HUDEP-2 (cell line): Measurements from ENCODE around the gene RIC8B.
A peak's percentile ranks its signal among the peaks of the same experiment; 100 is the strongest.
"Not testable (repeated sequence)": the region's sequence is repeated elsewhere in the genome, so short reads cannot be mapped to it uniquely, and the experiment has no call there.

Source experiments
- DNase-seq, 76 experiments: peaks; one replicate each; lab custom pipeline; 2025; ENCODE audit not compliant: unreplicated experiment in 76 of 76; lab: John Stamatoyannopoulos, UW

The RIC8B gene

DNA sequence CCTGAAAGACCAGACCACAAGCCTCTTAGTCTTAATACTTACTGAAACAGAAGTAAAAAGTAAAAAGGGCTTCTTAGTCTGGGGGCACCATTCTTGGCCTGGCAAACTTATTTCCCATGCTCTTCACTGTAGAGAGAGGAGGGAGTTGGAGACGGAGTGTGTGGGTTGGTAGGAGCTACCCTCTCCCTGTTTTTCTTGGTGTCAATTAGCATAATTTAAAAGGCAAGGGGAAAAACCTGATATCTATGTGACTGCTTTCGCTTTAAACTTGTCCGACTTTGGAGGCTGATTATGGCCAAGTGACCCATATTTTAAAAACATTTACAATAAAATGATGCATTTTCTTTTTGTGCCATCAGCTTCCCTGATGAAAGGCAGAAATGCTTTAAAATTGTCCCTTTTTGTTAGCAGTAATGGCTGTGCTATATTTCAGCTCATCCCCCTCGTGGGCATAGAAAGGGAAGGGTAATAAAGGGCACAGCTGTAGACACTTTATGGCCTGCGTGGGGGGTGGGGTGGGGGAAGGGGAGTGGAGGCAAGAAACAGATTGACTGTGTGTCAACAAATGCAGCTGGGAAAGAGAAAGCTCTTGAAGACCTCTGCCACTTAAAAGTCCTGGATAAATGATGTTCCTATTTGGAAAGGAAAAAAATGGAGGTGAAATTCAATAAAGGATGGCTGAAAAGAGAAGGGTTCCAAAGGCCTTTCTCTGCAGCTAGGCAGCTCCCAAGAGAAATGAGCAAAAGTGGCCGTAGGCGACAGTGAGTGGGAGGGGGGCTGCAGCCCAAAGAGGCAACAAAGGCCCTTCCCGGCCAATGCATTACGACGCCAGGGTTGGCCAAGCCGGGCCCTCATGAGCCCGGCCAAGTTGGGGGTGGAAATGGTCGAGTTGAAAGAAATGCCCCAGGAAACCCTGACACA lies 123.8 kb downstream of the RIC8B start:
- no peak for DNase-seq

DNA sequence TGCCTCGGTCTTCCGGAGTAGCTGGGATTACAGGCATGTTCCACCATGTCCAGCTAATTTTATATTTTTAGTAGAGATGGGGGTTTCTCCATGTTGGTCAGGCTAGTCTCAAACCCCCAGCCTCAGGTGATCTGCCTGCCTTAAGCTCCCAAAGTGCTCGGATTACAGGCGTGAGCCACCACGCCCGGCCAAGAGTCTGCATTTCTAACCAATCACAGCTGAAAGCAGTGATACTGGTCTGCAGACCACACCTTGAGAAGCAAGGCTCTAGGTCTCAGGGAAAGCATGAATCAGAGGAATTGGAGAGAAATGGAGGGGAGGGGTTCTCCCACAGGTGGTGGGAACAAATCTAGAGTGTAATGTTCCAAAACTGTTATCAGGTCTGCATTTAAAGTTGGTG lies 126.1 kb downstream of the RIC8B start:
- DNase-seq = no peak

DNA sequence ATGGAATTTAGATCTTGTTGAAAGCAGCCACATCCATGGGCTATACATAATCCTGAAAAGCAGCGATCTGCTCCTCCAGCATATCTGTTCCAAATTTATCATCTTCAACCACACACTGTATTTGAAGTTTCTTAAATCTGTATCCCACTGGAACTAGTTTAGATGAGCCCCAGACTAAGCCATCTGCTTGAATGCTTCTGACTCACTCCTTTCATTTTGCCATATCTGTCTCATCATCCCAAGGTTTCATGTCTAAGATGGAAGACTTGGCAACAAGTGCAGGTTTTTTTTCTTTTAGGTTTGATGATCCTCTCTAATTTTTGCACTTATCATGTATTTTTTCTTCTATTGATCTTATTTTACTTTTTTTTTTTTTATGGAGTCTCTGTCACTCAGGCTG lies 126.8 kb downstream of the RIC8B start:
- no peak for DNase-seq

DNA sequence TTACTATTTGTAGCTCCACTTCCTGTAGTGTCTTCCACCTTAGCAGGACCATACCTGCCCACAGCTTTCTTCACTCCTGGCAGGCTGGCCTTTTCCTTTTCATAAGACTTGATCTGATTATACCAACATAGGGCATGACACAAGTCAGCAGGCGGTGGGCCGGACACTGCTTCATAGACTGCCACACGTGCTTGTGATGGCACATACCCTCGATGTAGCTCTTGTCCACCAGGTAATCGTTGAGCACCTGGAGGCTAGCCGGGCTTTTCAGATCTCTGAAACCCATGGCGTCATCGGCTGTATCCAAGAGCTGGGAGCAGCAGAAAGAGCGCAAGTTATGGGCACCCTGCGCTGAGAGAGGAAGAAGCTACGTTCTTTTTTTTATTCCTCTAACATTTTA lies 127.6 kb downstream of the RIC8B start:
- no peak for DNase-seq

DNA sequence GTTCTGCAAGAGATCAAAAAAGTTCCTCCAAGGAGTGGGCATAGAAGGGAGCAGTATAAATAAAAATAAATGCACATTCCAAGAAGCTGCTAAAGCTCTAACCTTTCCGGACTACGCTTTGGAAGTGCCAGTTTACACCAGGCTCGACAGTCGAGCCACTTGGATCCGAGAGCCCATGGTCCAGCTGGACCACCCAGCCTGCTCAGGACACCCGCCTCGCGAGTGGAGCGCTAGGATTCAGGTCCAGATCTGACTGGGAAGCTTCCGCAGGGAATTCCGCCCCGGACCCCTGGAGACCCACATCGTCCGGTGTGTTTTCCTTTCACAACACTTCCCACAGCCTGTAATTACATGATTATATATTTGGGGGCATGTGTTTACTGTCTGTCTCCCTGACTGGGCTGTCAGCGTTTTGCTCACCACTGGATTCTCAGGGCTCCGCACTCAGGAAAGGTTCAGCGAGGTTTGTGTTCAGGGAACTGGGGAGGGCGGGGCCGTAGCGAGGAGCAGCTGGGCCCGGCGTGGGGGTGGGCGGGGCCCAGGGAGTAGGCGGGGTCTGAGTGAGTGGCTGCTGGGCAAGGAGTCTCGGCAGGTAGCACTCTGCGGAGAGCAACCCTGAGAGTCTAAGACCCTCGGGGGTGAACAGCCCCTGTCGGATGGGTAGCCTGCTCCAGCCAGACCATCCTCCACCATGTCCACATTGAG lies 128.9 kb downstream of the RIC8B start:
- peak in 65 of 76 experiments; percentile 3 to 82 (median 56) for DNase-seq

DNA sequence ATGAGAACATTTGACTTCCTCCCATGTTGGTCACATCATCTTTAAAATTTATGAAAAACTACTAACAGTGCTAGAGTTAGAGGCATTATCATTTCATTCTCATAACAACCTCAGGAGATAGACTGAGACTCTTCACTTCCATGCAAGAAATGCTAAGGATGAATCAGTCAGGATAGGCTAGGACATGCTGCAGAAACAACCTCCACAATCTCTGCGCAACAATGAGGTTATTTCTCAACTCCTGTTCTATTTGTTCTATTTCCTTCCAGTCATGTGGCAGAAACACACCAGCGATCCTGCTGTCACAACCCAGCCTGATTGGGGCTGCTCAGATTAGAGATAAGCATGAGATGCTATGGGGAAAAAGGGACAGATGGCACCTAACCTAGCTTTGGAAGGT lies 132.2 kb downstream of the RIC8B start:
- DNase-seq = no peak

DNA sequence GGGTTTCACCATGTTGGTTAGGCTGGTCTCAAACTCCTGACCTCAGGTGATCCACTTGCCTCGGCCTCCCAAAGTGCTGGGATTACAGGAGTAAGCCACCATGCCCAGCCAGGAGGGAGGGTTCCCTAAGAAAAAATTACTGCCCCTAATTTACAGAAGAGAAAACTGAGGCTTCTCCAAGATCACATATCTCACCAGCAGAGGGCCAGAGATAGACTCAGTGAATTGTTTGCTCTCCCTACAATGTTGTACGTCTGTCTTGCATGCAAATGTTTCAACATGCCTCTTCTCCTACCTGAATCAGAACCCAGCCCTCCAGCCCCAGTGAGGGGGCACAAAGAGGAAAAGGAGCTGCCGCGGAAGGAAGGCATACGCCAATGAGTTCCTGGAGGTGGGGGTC lies 132.9 kb downstream of the RIC8B start:
- DNase-seq = no peak

DNA sequence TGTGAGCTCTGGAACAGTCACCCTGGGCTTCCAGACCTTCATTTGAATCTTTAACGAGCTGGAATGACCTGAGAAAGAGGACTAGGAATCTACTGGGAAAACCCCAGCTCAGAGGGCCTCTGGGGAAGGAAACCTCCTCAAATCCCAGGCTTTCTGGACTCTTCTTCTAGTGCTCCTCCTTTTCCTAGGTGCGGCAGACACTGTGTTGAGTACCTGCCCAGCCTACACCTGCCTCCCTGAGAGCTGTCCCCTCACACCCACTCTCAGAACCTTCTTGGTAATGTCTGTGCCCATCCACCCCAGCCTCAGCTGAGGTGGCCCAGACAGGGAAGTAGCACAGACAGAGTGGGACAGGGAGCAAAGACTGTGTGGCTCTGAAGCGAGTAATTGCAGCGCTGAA lies 133.4 kb downstream of the RIC8B start:
- DNase-seq = no peak

DNA sequence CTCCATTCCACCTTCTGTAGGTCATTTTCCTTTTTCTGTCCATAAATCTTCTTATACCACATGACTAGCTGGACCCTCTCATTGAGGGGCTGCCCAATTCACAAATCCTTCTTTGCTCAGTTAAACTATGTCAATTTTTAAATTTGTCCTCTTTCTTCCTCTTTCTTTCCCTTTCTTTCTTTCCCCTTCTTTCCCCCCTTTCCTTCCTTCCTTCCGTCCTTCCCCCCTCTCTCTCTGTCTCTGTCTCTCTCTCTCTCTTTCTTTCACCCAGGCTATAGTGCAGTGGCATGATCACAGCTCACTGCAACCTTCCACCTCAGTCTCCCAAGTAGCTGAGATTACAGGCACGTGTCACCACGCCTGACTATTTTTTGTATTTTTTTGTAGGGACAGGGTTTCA lies 134.1 kb downstream of the RIC8B start:
- no peak for DNase-seq

DNA sequence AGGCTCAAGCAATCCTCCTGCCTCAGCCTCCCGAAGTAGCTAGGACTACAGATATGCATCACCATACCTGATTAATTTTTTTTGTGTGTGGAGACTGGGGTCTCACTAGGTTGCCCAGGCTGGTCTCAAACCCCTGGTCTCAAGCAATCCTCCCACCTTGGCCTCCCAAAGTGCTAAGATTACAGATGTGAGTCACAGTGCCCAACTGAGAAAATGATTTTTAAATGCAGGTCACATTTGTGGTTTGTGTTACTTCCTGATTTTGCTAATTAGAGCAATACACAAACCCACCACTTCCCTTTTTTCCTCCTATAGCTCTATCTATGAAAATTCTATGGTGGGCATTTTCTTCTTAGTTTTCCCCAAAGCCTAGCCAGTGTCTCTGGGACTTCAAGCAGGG lies 135.7 kb downstream of the RIC8B start:
- DNase-seq = no peak

DNA sequence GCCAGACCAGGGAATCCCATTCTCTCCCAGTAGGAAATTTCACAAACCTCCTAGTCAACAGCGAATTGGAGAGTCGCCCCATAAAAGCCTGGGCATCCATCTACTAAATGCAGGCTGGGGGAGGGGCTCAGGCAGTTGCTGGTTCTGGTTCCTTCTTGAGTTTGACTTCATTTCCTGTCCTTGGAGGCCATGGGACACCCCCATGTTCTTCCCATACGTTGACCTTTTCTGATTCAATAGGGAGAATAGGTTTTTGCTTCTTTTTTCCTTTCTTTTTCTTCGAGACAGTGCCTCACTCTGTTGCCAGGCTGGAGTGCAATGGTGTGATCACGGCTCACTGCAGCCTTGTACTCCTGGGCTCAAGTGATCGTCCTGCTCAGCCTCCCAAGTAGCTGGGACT lies 137.1 kb downstream of the RIC8B start:
- no peak for DNase-seq

DNA sequence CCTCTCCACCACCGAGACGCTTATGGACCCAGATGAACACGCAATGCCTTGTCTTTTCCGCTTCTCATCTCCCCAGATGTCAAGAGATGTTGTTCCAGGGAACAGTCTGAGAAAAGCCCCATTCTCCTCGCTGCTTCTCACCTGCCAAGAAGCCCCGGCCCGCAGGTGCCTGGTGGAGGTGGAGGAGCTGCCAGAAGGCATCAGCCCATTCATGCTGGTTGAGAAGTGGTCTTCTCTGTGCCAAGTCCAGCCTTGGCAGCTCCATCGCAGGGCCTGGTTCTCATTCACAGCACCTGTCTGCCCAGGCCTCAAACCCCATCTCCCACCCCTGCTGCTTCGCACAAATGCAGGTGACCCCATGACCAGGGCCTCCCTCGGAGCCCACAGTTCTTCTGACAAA lies 139.0 kb downstream of the RIC8B start:
- no peak for DNase-seq

DNA sequence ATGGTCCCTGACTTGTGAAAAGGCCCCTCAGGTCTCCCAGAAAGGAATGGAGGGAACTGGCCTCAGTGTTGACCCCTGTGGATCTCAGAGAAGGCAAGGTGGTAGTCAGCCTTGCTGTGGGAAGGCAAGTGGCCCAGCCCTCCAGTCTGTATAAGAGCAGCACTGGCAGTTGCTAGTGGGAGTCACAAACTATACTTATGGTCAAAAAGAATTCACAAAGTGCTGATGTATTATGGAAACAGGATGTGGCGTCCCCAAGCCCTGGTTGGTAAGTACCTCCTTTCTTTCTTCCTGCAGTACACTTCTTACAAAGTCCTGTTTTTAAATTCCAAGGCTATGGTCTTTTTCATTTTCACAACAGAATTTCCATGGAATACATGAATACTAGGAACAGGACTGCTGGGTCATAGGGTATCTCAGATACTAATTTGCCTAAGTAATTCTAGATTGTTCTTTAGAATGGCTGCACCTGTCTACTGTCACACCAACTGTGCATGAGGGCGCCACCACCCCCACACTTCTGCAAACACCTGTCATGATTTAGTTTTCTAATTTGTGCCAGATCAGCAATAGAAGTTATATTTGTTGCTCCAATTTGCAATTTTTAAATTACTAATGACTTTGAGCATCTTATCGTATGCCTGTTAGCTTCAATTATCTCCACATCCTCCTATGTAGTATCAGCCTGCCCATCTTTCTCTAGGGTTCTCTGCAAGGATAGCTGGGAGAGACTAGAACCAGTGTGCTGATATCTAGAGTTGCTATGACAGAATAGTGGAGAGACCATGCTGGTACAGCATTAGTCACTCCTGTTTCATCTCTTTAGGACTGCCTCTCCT lies 140.5 kb downstream of the RIC8B start:
- DNase-seq = no peak

DNA sequence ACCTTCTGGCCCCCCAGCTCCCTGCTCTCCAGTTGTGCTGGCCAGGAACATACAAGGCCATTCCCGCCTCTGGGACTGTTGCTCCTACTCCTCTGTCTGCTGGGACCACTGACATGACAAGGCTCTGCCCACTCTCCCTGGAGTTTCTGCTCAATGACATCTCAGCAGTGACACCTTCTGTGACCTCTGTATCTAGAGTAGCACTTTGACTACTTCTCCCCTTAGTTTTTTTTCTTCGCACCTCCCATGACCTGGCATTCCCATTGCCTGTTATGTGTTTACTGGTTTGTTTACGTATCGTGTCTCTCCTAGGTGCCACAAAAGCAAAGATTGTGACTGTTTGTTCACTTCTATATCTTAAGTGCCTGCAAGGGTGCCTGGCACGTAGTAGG lies 141.1 kb downstream of the RIC8B start:
- DNase-seq = no peak

DNA sequence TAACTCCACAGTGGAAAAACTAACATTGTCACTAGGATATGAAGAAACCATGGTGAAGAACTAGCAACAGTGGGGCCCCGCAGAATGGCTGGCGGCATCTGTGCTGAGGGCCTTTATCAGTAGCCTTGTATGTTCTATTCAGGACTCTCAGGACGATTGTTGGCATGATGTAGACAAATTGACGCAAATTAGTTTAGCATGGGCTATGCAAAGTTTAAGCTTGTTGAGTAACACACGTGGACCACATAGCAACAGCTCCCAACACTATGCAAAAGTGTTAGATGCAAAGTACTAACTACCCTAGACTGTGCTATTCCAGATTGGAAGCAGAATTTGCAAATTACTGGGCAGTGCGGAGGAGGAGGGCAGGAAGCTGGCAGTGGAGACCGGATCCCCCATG lies 143.0 kb downstream of the RIC8B start:
- no peak for DNase-seq

DNA sequence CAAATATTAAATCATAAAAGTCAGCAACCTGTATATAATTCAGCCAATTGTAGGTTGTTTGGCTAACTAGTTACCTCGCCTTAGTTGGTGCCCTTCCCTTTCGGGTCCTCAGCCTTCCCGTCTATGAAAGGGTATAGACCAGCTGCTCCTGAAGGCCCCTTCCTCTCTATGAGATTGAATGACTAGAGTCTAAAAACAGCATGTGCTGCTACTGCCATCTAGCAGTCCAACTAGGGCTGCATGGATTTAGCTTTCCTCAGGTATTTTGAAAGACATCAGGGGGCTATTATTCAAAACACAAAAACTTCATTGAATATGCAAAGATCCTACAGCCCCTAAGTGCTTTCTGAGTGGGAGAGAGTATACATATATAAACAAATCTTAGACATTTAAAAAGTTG lies 144.3 kb downstream of the RIC8B start:
- peak in 1 of 76 experiments; percentile 3 for DNase-seq

DNA sequence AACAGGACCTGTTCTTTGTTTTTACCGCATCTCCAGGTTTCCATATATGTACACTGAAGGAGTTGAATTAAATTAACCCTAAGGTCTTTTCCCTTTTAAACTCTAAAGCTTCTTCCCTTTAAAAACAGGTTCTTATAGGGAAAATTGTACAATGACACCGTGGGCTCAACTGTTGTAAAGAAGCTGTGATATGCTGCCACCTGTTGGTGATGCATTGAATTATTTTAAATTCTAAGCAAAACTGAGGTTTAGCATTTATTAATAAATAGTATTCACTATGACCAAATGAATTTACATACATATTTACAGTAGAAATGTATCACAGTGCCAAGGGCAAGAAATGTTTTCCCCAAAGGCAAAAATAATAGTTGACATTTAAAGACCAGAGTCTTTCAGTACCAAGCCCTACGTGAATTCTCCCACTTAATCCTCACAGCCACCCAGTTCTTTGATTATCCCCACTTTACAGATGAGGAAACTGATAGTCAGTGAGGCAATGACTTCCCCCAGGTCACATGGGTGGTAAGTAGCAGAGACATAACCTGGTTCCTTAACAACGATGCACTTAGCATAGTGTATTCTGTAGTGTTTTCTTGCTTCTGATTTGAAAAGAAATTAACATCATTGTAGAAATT lies 145.5 kb downstream of the RIC8B start:
- DNase-seq = peak in 10 of 76 experiments; percentile 11 to 33 (median 22)

DNA sequence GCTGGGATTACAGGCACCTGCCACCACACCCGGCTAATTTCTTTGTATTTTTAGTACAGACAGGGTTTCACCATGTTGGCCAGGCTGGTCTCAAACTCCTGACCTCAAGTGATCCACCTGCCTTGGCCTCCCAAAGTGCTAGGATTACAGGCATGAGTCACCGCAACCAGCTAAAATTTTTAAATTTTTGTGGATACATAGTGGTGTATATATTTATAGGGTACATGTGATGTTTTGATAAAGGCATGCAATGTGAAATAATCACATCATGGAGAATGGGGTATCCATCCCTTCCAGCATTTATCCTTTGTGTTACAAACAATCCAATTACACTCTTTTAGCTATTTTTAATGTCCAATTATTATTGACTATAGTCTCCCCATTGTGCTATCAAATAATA lies 147.5 kb downstream of the RIC8B start:
- DNase-seq = not testable (repeated sequence)

DNA sequence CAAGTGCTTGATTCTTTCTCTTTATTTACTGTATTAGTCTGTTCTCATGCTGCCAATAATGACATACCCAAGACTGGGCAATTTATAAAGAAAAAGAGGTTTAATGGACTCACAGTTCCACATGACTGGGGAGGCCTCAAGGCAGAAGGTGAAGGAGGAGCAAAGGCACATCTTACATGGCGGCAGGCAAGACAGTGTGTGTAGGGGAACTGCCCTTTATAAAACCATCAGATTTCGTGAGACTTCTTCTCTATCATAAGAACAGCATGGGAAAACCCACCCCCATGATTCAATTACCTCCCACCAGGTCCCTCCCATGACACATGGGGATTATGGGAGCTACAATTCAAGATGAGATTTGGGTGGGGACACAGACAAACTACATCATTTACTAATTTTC lies 149.1 kb downstream of the RIC8B start:
- not testable (repeated sequence) for DNase-seq

DNA sequence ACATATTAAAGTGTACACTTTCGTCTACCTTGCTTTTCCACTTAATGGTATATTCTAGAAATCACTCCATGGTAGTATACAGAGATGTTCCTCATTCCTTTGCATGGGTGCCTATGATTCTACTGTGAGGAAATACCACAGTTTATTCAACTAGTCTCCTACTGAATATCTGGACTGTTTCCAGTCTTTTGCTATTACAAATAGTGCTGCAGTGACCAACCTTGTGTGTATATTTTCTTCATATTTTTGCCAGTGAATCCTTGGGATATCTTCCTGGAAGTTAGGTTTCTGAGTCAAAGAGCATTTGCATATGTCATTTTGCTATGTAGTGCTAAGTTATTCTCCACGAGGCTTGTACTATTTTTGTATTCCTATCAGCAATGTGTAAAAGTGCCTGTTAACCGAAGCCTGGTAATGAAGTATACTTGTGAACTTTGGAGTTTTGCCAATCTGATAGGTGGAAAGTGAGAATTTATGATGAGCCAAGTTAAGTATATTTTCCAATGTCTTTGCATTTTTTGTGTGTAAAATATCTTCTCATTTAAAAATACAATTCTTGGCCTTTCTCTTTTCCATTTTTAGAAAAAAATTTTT lies 149.9 kb downstream of the RIC8B start:
- peak in 2 of 76 experiments; percentile 10 to 36 for DNase-seq
